GM21717 (cell line): Measurements from ENCODE around the gene JMJD7.

ENCODE experiments used
- ATAC-seq: cut with Tn5 transposase; IDR thresholded peaks from one replicate; pipeline ENCODE4 v1.9.1; 2021; ENCODE audit warnings: mild to moderate bottlenecking, moderate library complexity; ENCODE audit not compliant: unreplicated experiment

JMJD7 gene

DNA sequence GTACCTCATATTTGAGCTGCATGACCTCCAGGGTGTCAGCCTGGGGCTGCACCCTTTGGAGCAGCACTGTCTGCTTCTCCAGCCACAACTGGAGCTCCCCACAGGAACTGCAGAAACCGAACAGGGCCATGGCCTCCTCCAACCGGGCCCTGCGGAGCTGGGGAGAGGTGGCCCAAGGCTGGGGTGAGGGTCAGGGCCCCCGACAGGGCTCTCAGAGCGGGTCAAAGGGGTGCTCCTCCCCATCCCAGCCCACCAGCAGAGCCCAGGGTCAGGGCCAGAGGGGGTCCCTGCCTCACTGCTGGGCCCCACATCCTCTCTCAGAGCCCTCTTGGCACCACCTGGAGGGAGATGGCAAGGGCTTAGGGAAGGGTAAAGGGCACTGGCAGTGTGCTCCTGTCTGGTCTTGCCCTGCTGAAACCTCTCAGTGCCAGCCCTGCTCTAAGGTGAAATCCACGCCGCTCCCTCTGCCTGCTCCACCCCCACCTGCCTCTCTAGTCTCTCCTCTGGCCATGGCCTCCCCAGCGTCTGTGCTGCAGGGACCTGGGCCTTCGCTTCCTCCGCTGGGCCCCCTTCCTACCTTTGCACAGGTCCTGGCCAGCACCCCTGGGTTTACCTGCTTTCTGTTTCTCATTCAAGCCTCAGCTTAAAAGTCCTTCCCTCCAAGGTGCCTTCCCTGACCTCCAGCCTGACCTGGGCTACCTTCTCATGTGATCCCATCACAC, 52.4 kb downstream of the JMJD7 start:
- no peak for ATAC-seq

DNA sequence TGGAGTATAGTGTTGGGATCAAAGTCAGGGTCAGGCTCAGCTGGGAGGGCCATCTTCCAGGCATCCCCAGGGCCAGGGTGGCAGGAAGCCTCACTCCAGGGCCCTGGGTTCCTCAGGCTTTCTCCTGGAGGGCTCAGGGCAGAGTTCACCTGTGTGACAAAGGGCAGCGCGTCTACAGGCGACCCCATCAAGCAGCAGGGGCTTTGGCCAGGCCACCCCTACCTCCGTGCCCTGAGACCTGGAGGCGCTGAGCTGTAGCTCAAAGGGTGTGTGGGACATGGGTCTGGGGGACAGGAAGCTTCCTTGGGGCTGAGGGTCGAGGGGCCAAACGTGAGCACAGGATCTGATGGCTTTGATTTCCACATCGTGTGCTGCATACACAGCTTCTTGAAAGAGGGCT, 53.2 kb downstream of the JMJD7 start:
- ATAC-seq = no peak

DNA sequence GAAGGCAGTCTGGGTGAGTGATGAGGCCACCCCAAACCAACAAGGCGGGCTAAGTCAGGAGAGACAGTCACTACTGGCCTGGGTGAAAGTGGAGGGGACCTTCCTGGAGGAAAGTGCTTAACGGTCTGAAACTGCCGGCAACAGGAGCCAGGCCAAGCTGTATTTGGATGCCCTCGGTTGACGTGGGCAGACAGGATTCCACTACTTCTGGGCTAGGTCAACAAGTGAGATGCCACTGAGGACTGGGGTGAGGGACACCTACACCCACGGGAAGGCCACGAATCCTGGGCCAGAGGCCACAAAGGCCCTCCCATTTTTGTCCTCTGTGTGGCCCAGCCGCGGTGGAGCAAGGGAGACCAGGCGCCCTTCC, 53.6 kb downstream of the JMJD7 start:
- no peak for ATAC-seq

DNA sequence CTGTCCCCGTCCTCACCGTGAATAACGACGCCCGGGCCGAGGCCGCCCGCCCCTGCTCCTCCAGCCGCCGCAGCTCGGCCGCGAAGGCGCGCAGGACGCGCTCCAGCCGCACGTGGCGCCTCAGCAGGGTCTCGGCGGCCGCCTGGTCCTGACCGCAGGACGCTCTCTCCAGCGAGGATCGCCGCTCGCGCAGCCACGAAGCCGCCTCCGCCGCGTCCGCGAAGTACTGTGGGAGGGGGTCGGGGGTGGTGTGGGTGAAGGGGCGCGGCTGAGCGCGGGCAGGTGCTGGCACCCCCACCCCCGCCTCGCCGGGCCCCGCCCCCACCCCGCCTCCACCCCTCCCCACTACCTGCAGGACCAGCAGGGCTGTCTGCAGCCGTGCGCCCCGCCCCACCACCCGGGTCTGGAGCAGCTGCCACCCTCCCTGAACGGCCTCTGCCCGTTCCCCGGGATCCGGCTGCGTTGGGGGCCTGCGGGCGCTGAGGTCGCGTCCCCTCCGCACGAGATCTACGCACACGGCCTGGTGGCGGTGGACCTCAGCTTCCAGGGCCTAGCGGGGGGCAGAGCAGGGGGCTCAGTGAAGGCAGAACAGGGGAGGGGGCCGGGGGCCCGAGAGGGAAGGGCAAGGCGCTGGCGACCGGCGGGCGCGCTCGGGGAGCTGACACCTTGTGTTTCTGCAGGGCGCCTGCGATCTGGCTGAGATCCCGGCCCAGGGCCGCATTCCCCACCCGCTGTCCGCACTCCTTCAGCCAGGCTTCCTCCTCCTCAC, 54.2 kb downstream of the JMJD7 start:
- no peak for ATAC-seq

DNA sequence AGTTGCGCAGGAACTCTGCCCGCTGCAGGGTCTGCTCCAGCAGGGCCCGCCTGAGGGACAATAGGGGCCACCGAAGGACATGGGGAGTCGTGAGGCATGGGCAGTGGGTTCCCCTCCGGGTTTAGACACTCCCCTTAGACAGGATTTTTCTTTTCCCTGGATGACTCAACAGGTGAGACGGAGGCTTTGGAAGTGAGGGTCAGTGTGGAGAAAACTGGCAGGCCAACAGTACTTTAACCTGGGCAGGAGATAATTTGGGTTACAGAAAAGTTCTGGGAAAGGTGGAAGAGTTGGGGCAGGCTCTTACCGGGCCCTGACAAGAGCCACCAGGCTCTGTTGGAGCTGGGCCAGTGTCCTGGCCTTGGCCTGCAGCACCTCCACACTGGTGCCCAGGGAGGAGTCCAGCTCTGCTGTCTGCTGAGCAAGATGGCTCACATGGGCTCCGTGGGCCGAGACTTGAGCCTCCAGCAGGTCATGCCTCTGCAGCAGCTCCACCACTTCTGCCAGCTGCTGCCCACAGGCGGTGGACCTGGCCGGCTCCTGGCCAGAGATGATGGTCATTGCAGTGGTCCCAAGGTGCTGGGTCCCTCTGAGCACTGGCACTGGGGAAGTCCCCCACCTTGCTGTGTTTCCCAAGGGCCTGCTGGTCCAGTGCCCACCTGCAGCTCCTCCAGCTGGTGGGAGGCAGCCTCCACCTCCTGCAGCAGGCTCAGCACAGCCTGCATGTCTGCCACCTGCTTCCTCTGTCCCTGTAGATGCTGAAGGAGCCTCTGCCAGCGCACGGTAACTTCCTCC, 55.0 kb downstream of the JMJD7 start:
- ATAC-seq = no peak

DNA sequence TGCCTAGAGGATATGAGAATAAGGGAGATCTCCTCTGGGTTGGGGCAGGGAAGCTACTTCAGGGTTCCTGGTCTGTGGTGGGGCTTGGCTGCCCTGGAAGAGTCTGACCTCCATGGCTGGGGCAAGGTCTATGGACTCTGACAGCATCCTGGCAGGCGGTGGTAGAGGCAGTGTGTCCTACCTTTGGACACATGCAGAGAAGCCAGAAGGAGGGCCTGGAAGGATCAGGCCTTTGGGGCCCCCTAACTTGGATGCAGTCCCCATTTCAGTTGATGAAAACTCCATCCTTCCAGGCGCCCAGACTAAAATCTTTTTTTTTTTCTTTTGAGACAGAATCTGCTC, 55.6 kb downstream of the JMJD7 start:
- no peak for ATAC-seq

DNA sequence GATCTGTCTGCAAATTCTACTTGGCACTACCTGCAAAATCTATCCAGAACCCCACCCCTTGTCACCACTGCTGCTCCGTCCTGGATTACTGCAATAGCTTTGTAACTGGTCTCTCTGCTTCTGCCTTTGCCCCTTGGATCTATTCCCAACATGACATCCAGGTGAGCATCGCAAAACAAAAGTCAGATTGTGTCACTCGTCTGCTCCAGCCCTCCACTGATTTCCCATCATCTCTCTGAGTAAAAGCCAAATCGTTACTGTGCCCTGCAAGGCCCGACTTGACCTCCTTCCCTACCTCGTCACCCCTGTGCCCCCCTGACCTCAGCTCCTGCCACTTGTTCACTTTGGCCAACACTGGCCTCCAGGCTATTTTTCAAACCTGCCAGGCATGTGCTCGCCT, 56.6 kb downstream of the JMJD7 start:
- no peak for ATAC-seq

DNA sequence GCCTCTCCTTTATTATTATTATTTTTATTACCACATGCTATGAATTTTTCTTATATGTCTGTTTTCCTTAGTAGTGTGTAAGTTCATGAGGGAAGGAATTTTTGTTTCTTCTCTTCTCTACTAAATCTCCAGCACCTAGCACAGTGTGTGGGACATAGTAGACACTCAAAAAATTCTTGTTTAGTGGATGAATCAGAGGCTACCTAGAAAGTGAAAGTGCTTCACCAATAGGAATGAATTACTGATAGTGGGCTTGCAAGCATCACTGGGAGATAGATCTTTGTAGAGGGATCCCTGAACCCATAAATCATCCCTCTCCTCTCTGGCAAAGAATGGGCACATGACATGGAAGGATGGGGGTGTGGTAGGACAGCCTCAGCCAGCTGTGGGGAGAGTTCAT, 57.4 kb downstream of the JMJD7 start:
- ATAC-seq = no peak

DNA sequence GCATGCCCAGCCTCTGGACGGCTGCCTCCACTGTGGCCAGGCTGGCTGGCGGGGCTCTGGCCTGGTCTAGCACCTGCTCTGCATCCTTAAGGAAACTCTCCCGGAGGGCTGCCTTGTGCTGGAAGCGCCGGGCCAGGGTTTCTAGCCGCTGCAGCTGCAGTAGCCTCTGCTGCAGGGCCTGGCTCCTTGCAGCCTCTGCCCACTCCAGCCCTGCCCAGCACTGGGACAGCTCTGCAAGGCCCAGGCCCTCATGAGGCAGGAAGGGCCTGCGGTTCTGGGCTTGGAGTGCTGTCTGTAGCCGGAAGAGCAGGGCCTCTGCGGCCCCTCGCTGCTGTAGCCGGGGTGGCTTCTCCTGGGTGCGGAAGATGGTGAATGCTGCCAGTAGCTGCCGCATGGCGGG, 57.9 kb downstream of the JMJD7 start:
- no peak for ATAC-seq

DNA sequence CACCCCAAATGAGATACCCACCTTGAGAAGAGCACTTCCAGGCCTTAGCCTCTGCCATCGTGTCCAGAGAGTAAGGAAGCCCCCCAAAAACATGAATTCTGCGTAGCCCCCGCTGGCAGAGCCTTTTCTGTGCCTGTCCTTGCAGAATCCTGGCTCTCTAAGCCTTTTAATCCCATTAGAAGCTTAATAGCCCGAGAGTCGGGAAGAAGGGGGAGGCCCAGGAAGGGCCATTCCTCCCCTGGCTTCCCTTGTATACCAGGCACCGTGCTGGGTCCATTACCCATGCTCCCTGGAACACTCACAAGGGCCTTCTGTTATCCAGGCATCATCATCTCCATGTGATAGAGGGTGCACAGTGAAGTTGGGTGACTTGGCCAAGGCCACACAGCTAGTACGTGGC, 58.8 kb downstream of the JMJD7 start:
- ATAC-seq = no peak

DNA sequence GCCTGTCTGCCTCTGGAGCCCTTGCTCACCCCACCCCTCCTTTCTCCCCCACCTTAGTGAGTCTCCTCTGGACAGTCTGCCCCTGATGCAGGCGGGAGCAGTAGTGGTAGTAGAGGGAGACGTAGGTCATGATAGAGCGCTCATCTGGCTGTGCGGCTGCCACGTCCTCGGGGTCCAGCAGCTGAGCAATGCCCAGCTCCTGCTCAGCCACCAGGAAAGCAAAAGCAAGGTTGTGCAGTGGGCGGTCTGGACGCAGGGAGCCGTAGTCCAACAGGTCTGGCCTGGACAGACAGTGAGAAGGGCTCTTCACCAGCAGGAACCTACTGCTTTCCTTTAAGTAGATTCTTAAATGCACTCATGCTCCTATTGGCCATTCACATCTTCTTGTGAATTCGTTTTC, 59.3 kb downstream of the JMJD7 start:
- ATAC-seq = no peak
